Measurements from ENCODE around the gene COX8A.
A peak's percentile ranks its signal among the peaks of the same experiment; 100 is the strongest.

COX8A gene

GRCh38 chr11:64000026-64000739, 25.8 kb downstream of the COX8A start:
- Histone ChIP-seq H3K4me2 (ENCODE audit: low read depth, low read length, poor library complexity, severe bottlenecking) (peak overlapping the region; percentile 35), H4K20me1 (ENCODE audit: low read depth, low read length) (no peaks in the 10 kb centered on the region), H3K9me2 (replicated peaks; ENCODE audit: insufficient read depth, low read length) (no peaks in the 10 kb centered on the region), H3K27me3 (ENCODE audit: low read length) (no peaks in the 10 kb centered on the region), H3K36me3 (ENCODE audit: low read length) (no peaks in the 10 kb centered on the region), H3K79me2 (ENCODE audit: insufficient read depth, low read length) (no peaks in the 10 kb centered on the region), H3F3A (ENCODE audit: insufficient read depth) (no peaks in the 10 kb centered on the region), H3K9me3 (ENCODE audit: insufficient read depth, low read length) (no peaks in the 10 kb centered on the region), H2AFZ (ENCODE audit: low read depth, low read length, severe bottlenecking) (no peak overlapping the region), H3K4me3 (ENCODE audit: insufficient read depth, low read length, poor library complexity, severe bottlenecking) (no peak overlapping the region), H3K9ac (ENCODE audit: low read length) (no peak overlapping the region), H3K27ac (ENCODE audit: low read depth, low read length) (no peak overlapping the region)
- TF ChIP-seq EZH2phosphoT487 (conservative IDR thresholded peaks at IDR 0.05; ENCODE audit: low read length) (no peak), CTCF (IDR thresholded peaks at IDR 0.05; ENCODE audit: insufficient read depth, low read length, poor library complexity, severe bottlenecking) (peak; percentile 52)

- no peak for TF ChIP-seq EZH2phosphoT487 (conservative IDR thresholded peaks at IDR 0.05; ENCODE audit: low read length)
- no peak for TF ChIP-seq CTCF (IDR thresholded peaks at IDR 0.05; ENCODE audit: insufficient read depth, low read length, poor library complexity, severe bottlenecking)
- Histone ChIP-seq H3K79me2 (ENCODE audit: insufficient read depth, low read length) (no peaks in the 10 kb centered on the region), H2AFZ (ENCODE audit: low read depth, low read length, severe bottlenecking) (no peak overlapping the region), H4K20me1 (ENCODE audit: low read depth, low read length) (no peaks in the 10 kb centered on the region), H3K9me3 (ENCODE audit: insufficient read depth, low read length) (no peaks in the 10 kb centered on the region), H3K4me3 (ENCODE audit: insufficient read depth, low read length, poor library complexity, severe bottlenecking) (no peak overlapping the region), H3K9ac (ENCODE audit: low read length) (no peak overlapping the region), H3K9me2 (replicated peaks; ENCODE audit: insufficient read depth, low read length) (no peaks in the 10 kb centered on the region), H3K27ac (ENCODE audit: low read depth, low read length) (no peak overlapping the region), H3K36me3 (ENCODE audit: low read length) (no peaks in the 10 kb centered on the region), H3K27me3 (ENCODE audit: low read length) (no peaks in the 10 kb centered on the region), H3K4me2 (ENCODE audit: low read depth, low read length, poor library complexity, severe bottlenecking) (peak overlapping the region; percentile 35), H3F3A (ENCODE audit: insufficient read depth) (no peaks in the 10 kb centered on the region)
These were observed 26.5 kb downstream of the COX8A start for GRCh38 chr11:64000740-64001483.

- H2AFZ ChIP-seq (ENCODE audit: low read depth, low read length, severe bottlenecking), result no peak overlapping the region
- no peaks in the 10 kb centered on the region for H3K9me3 ChIP-seq (ENCODE audit: insufficient read depth, low read length)
- no peak overlapping the region for H3K4me3 ChIP-seq (ENCODE audit: insufficient read depth, low read length, poor library complexity, severe bottlenecking)
- H3K27me3 ChIP-seq (ENCODE audit: low read length), result no peaks in the 10 kb centered on the region
- no peaks in the 10 kb centered on the region for H3K79me2 ChIP-seq (ENCODE audit: insufficient read depth, low read length)
- H3K9ac ChIP-seq (ENCODE audit: low read length), result no peak overlapping the region
- H3K9me2 ChIP-seq (replicated peaks; ENCODE audit: insufficient read depth, low read length), result no peaks in the 10 kb centered on the region
- no peaks in the 10 kb centered on the region for H4K20me1 ChIP-seq (ENCODE audit: low read depth, low read length)
- no peak overlapping the region for H3K4me2 ChIP-seq (ENCODE audit: low read depth, low read length, poor library complexity, severe bottlenecking)
- H3K36me3 ChIP-seq (ENCODE audit: low read length), result no peaks in the 10 kb centered on the region
- no peak overlapping the region for H3K27ac ChIP-seq (ENCODE audit: low read depth, low read length)
- TF ChIP-seq EZH2phosphoT487 (conservative IDR thresholded peaks at IDR 0.05; ENCODE audit: low read length) (no peak), CTCF (IDR thresholded peaks at IDR 0.05; ENCODE audit: insufficient read depth, low read length, poor library complexity, severe bottlenecking) (no peak)
- no peaks in the 10 kb centered on the region for H3F3A ChIP-seq (ENCODE audit: insufficient read depth)
These were observed 27.3 kb downstream of the COX8A start for GRCh38 chr11:64001484-64002420.

All from SU-DHL-6 (cell line).